Osteocyte (in vitro differentiated cells): ENCODE measurements around the gene LAMB2. TPM values are rescaled to one million over a fixed set of nuclear protein-coding genes. Genes with fewer than 3 reads are reported as not detected.

Source experiments
- DNase-seq: peaks from one replicate; pipeline ENCODE4 v3.0.0; 2021; ENCODE audit warnings: mixed read lengths; ENCODE audit not compliant: unreplicated experiment; ENCODE audit errors: extremely low spot score
- H3K27ac Mint-ChIP-seq: one replicate; pipeline ENCODE4 v1.8.0; 2021; ENCODE audit warnings: mild to moderate bottlenecking, mixed read lengths; ENCODE audit not compliant: unreplicated experiment
- H3K27me3 Mint-ChIP-seq: one replicate; pipeline ENCODE4 v1.8.0; 2021; ENCODE audit warnings: mixed read lengths; ENCODE audit not compliant: unreplicated experiment
- H3K36me3 Mint-ChIP-seq: one replicate; pipeline ENCODE4 v1.8.0; 2021; ENCODE audit warnings: mixed read lengths; ENCODE audit not compliant: unreplicated experiment
- H3K4me1 Mint-ChIP-seq: one replicate; pipeline ENCODE4 v1.8.0; 2021; ENCODE audit warnings: mixed read lengths; ENCODE audit not compliant: unreplicated experiment
- H3K4me3 Mint-ChIP-seq: one replicate; pipeline ENCODE4 v1.8.0; 2021; ENCODE audit warnings: mild to moderate bottlenecking, moderate library complexity, mixed read lengths; ENCODE audit not compliant: unreplicated experiment
- H3K9me3 Mint-ChIP-seq: one replicate; pipeline ENCODE4 v1.8.0; 2021; ENCODE audit warnings: mixed read lengths; ENCODE audit not compliant: unreplicated experiment
- CTCF ChIP-seq: fragments of 200-600 bp; sonication (generic); IDR thresholded peaks from 2 replicates; pipeline ENCODE4 v1.5.0; 2021; ENCODE audit warnings: antibody characterized with exemption, mild to moderate bottlenecking, moderate library complexity
- microRNA-seq: library from miRNA; unstranded; fragments of <30 nt; microRNA quantifications from one replicate; pipeline ENCODE4 v1.1.0, GENCODE V29; 2020; ENCODE audit not compliant: unreplicated experiment
- total RNA-seq: library from RNA; stranded (reverse); gene quantifications from 2 replicates; pipeline ENCODE4 v1.2.1, GENCODE V29; 2021

The LAMB2 gene
- total RNA-seq, 1 donor from 2014 or later, result 721 TPM

DNA sequence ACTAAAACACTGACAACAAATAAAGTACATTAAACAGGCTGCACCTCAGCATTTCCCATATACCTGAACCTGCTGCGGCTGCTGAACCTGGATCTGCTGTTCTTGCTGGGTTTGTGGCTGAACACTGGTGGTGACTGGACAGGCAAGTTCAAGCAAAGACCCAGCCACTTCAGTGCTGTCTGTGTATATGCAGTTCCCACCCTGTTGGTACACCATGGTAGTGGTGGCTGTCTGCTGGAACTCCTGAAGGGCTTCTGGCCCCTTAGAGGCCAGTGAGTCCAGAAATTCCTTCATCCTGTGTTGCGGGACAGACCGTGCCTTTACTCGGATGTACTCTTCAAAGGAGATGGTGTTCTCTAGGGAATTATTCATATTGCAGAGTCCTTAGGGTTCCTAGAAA, 56.2 kb downstream of the LAMB2 start:
- Mint-ChIP-seq H3K27ac (no peak overlapping the region), H3K4me3 (no peak overlapping the region), H3K9me3 (no peaks in the 10 kb centered on the region), H3K36me3 (peaks cover 25% of the 10 kb centered on the region), H3K4me1 (no peaks in the 10 kb centered on the region), H3K27me3 (no peaks in the 10 kb centered on the region)
- no peak for TF ChIP-seq CTCF
- DNase-seq, result no peak

GRCh38 chr3:49076116-49076515, 56.7 kb downstream of the LAMB2 start:
- no peaks in the 10 kb centered on the region for H3K4me1 Mint-ChIP-seq
- H3K27ac Mint-ChIP-seq, result no peak overlapping the region
- no peak for TF ChIP-seq CTCF
- H3K4me3 Mint-ChIP-seq, result no peak overlapping the region
- no peaks in the 10 kb centered on the region for H3K27me3 Mint-ChIP-seq
- no peaks in the 10 kb centered on the region for H3K9me3 Mint-ChIP-seq
- H3K36me3 Mint-ChIP-seq, result peaks cover 30% of the 10 kb centered on the region
- DNase-seq, result no peak

Small RNAs within 50 kb of the gene (microRNA-seq; reads per million reads assigned to microRNA genes)
- gene MIR6890, result not detected

Other genes with a start within 250 kb of the LAMB2 start
- 12.4 and 13.3 TPM in 2 replicates for gene SLC25A20, start 234.2 kb downstream of the LAMB2 start, total RNA-seq
- gene ARIH2, start 214.2 kb downstream of the LAMB2 start, total RNA-seq, result 82.5 and 97.2 TPM in 2 replicates
- gene P4HTM, start 142.8 kb downstream of the LAMB2 start, total RNA-seq, result 31.3 and 35.6 TPM in 2 replicates
- 211 and 236 TPM in 2 replicates for gene WDR6, start 125.7 kb downstream of the LAMB2 start, total RNA-seq
- 22.8 and 25.3 TPM in 2 replicates for gene DALRD3, start 114.5 kb downstream of the LAMB2 start, total RNA-seq
- 69.1 and 69.4 TPM in 2 replicates for gene NDUFAF3, start 110.9 kb downstream of the LAMB2 start, total RNA-seq
- gene IMPDH2, start 103.7 kb downstream of the LAMB2 start, total RNA-seq, result 202 and 203 TPM in 2 replicates
- gene QRICH1, start 39.0 kb downstream of the LAMB2 start, total RNA-seq, result 92.9 and 104 TPM in 2 replicates
- gene QARS1, start 28.3 kb downstream of the LAMB2 start, total RNA-seq, result 252 and 266 TPM in 2 replicates
- gene USP19, start 12.2 kb downstream of the LAMB2 start, total RNA-seq, result 75.7 and 75.9 TPM in 2 replicates
- 23.7 and 24.9 TPM in 2 replicates for gene CCDC71, start 33.3 kb upstream of the LAMB2 start, total RNA-seq
- 17.9 and 20.4 TPM in 2 replicates for gene KLHDC8B, start 38.5 kb upstream of the LAMB2 start, total RNA-seq
- 8.4 and 9.4 TPM in 2 replicates for gene C3orf62, start 144.2 kb upstream of the LAMB2 start, total RNA-seq
- 42.9 and 44.3 TPM in 2 replicates for gene USP4, start 207.0 kb upstream of the LAMB2 start, total RNA-seq
- 91.6 and 98.9 TPM in 2 replicates for gene GPX1, start 225.3 kb upstream of the LAMB2 start, total RNA-seq